Measurements from ENCODE around the gene SRSF8.

The SRSF8 gene

GRCh38 chr11:95070471-95070870, 3.8 kb downstream of the SRSF8 start:
- no peak for DNase-seq

- no peak for DNase-seq
These were observed 6.2 kb downstream of the SRSF8 start for GRCh38 chr11:95072948-95073347.

GRCh38 chr11:95074792-95075563, 8.3 kb downstream of the SRSF8 start:
- peak; percentile 20 for DNase-seq

- peak; percentile 50 for DNase-seq
These were observed 9.7 kb downstream of the SRSF8 start for GRCh38 chr11:95076416-95076815.

- no peak for DNase-seq
These were observed 10.3 kb downstream of the SRSF8 start for GRCh38 chr11:95076981-95077380.

GRCh38 chr11:95078526-95078925, 11.8 kb downstream of the SRSF8 start:
- peak; percentile 40 for DNase-seq

- no peak for DNase-seq
These were observed 14.3 kb downstream of the SRSF8 start for GRCh38 chr11:95081010-95081409.

GRCh38 chr11:95081412-95081811, 14.7 kb downstream of the SRSF8 start:
- DNase-seq, result peak; percentile 29

- no peak for DNase-seq
These were observed 15.9 kb downstream of the SRSF8 start for GRCh38 chr11:95082576-95083001.

- no peak for DNase-seq
These were observed 17.8 kb downstream of the SRSF8 start for GRCh38 chr11:95084509-95084908.

- no peak for DNase-seq
These were observed 18.5 kb downstream of the SRSF8 start for GRCh38 chr11:95085117-95085816.

GRCh38 chr11:95086151-95086550, 19.4 kb downstream of the SRSF8 start:
- DNase-seq, result no peak

- DNase-seq, result no peak
These were observed 20.3 kb downstream of the SRSF8 start for GRCh38 chr11:95086836-95087570.

- DNase-seq, result no peak
These were observed 22.4 kb downstream of the SRSF8 start for GRCh38 chr11:95088946-95089619.

GRCh38 chr11:95089620-95090542, 23.2 kb downstream of the SRSF8 start, which contains the start of gene ENDOD1:
ENDOD1 (plus strand) TSS chr11:95089846; CDS start chr11:95089928, 82 bp downstream.
- peak; percentile 87 for DNase-seq

- DNase-seq, result no peak
These were observed 25.0 kb downstream of the SRSF8 start for GRCh38 chr11:95091663-95092180.

- peak; percentile 62 for DNase-seq
These were observed 26.0 kb downstream of the SRSF8 start for GRCh38 chr11:95092549-95093324.

- DNase-seq, result no peak
These were observed 26.8 kb downstream of the SRSF8 start for GRCh38 chr11:95093548-95093947.

GRCh38 chr11:95095858-95096587, 29.3 kb downstream of the SRSF8 start:
- DNase-seq, result peak; percentile 83

- DNase-seq, result no peak
These were observed 30.5 kb downstream of the SRSF8 start for GRCh38 chr11:95097209-95097608.
